H1 (cell line): Measurements from ENCODE around the gene STX18.

Experiments
- ASH2L ChIP-seq: fragments of 200-600, 300-600 bp; sonication (generic); IDR thresholded peaks from one replicate; pipeline ENCODE4 v1.7.1; 2017; ENCODE audit warnings: low read length
- POLR2AphosphoS5 ChIP-seq: IDR thresholded peaks from 2 replicates; pipeline ENCODE4 v1.6.1; 2011; ENCODE audit warnings: low read depth, low read length
- TF ChIP-seq, protein P1 (sequence below), 3 experiments: IDR thresholded peaks; 1 replicate in 2 of 3; 2 replicates in 1 of 3; pipeline versions ENCODE4 v1.5.1 to v1.6.1; 2011; ENCODE audit warnings: low read length in 3 of 3, mild to moderate bottlenecking in 3 of 3, inconsistent platforms in 2 of 3, low read depth in 1 of 3, moderate library complexity in 1 of 3; ENCODE audit not compliant: insufficient read depth in 1 of 3; ENCODE audit errors: control extremely low read depth in 1 of 3
- TF ChIP-seq, protein P2 (sequence below): IDR thresholded peaks from 2 replicates; pipeline ENCODE4 v1.6.1; 2012; ENCODE audit warnings: inconsistent platforms

DNA sequence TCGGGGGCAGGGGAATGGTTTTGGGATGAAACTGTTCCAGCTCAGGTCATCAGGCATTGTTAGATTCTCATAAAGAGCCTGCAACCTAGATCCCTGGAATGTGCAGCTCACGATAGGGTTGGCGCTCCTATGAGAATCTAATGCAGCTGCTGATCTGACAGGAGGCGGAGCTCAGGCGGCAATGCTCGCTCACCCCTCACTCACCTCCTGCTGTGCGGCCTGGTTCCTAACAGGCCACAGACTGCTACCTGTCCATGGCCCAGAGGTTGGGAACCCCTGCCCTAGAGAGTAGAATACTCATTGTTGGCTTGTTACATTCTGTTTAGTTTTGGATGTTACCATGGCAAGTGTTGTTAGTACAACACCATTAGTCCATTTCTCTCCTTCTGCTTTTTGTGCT is 40.8 kb upstream of the STX18 start:
- TF ChIP-seq, protein P1, sequence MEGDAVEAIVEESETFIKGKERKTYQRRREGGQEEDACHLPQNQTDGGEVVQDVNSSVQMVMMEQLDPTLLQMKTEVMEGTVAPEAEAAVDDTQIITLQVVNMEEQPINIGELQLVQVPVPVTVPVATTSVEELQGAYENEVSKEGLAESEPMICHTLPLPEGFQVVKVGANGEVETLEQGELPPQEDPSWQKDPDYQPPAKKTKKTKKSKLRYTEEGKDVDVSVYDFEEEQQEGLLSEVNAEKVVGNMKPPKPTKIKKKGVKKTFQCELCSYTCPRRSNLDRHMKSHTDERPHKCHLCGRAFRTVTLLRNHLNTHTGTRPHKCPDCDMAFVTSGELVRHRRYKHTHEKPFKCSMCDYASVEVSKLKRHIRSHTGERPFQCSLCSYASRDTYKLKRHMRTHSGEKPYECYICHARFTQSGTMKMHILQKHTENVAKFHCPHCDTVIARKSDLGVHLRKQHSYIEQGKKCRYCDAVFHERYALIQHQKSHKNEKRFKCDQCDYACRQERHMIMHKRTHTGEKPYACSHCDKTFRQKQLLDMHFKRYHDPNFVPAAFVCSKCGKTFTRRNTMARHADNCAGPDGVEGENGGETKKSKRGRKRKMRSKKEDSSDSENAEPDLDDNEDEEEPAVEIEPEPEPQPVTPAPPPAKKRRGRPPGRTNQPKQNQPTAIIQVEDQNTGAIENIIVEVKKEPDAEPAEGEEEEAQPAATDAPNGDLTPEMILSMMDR (IDR thresholded peaks at IDR 0.05; ENCODE audit: control extremely low read depth in 1 of 3, insufficient read depth in 1 of 3, low read depth in 1 of 3, low read length in 3 of 3), result no peak
- TF ChIP-seq, protein P2, sequence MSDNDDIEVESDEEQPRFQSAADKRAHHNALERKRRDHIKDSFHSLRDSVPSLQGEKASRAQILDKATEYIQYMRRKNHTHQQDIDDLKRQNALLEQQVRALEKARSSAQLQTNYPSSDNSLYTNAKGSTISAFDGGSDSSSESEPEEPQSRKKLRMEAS, result no peak
- no peak for TF ChIP-seq ASH2L
- TF ChIP-seq POLR2AphosphoS5, result no peak
